NCI-H82 (cell line): Measurements from ENCODE around the gene ANKEF1.

Experiments
- DNase-seq: peaks from one replicate; lab custom pipeline; 2025; lab: John Stamatoyannopoulos, UW

ANKEF1 gene

GRCh38 chr20:10089871-10090587 lies 55.2 kb downstream of the ANKEF1 start:
- DNase-seq: no peak

GRCh38 chr20:10090588-10091166 lies 55.9 kb downstream of the ANKEF1 start:
- DNase-seq: peak; percentile 72

DNA sequence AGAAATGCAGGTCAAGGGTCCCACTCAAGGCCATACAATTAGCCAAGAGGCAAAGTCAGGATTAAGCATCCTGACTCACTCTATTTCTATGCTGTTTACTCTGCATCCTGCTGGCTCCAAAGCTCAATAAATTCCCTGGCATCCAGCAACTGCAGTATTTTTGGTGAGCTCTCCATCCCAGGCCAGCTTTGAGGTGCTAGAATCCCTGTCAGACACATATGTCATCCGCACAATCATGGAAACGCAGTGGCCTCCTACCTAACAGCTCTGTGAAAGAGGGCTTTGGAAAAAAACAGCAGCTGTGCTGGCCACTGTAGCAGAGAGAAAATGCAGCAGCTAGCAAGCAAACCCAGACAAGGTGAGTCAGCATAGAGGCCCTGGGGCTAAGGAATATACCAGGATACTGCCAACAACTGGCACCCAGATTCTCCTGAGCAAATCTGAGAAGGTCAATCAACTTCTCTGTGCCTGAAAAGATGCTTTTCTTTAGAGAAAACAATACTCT lies 58.4 kb downstream of the ANKEF1 start:
- no peak for DNase-seq

DNA sequence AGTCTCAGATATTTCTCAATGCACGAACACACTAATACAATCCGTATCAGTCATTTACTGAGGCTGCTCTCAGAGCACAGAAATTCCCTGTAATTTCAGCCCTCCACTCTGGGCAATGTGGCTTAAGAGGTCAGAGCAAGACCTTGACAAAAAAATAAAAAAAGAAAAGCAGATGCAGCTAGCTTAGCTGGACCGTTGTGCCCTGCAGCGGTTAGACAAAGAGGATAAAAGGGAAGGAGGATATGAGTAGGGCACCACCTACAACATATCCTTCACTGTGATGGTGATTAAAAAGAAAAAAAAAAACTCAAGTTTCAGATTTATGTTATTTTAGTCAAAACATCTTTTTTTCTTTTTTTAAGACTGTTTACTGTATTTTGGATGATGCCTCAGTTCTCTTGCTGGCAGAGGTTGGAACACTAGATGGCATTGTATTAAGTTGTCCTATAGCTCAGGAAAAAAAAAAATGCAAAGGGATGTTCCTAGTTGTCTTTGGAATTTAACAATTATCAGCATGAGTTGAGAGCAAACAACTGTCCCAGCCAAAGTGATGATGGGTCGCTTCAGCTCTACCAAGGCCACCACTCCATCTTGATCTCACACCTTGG lies 59.9 kb downstream of the ANKEF1 start:
- DNase-seq: no peak

DNA sequence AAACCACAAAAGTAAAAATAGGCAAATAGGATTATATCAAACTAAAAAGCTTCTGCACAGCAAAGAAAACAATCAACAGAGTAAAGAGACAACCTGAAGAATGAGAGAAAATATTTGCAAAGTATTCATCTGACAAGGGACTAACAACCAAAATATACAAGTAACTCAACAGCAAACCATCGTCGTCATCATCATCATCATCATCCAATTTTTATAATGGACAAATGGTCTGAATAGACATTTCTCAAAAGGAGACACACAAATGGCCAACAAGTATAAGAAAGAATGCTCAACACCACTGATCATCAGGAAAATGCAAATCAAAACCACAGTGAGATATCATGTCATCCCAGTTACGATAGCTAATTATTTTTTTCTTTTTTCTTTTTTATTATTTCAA lies 62.0 kb downstream of the ANKEF1 start:
- DNase-seq: no peak

DNA sequence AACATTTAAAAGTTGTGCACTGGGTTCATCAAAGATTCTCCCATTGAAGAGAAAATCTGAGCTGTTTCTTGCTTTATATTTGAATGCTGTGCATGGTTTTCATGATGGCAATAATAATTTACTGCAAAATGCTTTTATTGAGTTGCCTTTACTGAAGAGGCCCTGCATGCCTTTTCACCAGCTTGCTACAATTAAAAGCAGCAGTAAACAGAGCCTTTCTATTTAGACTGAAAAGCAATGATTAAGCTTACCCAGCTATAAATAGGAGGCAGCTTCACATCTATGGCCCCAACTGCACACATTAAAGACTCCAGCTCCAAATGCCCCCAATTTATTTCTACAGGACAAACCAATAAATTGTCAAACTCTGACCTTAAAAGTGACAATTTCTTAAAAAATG lies 70.3 kb downstream of the ANKEF1 start:
- DNase-seq: no peak
